Naive thymus-derived CD4-positive, alpha-beta T cell (primary cell): Measurements from ENCODE around the gene LYPD6. TPM values are rescaled to one million over a fixed set of nuclear protein-coding genes. Genes with fewer than 3 reads are reported as not detected.
A peak's percentile ranks its signal among the peaks of the same experiment; 100 is the strongest.

Source experiments
- ATAC-seq: fragments of 150-1000 bp; cut with Tn5 transposase; 2 replicates; pipeline ENCODE4 v1.10.0; 2021; ENCODE audit warnings: mild to moderate bottlenecking, moderate library complexity
- CTCF ChIA-PET: fragments of 350-600 bp; sonication (Branson Sonifier 250); formaldehyde crosslinking; loops from one replicate; lab custom pipeline; 2021; ENCODE audit warnings: antibody characterized with exemption; lab: Charles Lee
- POLR2A ChIA-PET: fragments of 350-600 bp; sonication (Branson Sonifier 250); formaldehyde crosslinking; loops from one replicate; lab custom pipeline; 2021; ENCODE audit warnings: antibody characterized with exemption, inconsistent platforms; lab: Charles Lee
- DNase-seq, 9 donors: peaks; one replicate each; pipeline versions ENCODE4 v3.0.0 to v3.0.0-alpha.2; 2020 to 2022; ENCODE audit warnings: mixed read lengths in 1 of 9
- H3K27ac ChIP-seq: one replicate; pipeline ENCODE4 v1.7.0; 2013; ENCODE audit warnings: mild to moderate bottlenecking, low read depth, low read length, moderate library complexity
- H3K27me3 ChIP-seq, 2 donors: one replicate each; pipeline ENCODE4 v1.7.0; 2013; ENCODE audit warnings: low read length in 2 of 2, mild to moderate bottlenecking in 2 of 2, moderate library complexity in 2 of 2; ENCODE audit not compliant: control insufficient read depth in 2 of 2, insufficient read depth in 2 of 2
- H3K36me3 ChIP-seq, 3 experiments: 1 replicate in 2 of 3; 2 replicates in 1 of 3; pipeline ENCODE4 v1.7.0; 2013; ENCODE audit warnings: low read length in 3 of 3, mild to moderate bottlenecking in 3 of 3, moderate library complexity in 1 of 3; ENCODE audit not compliant: insufficient read depth in 3 of 3, control insufficient read depth in 2 of 3
- H3K4me1 ChIP-seq, 2 donors: one replicate each; pipeline ENCODE4 v1.7.0; 2013; ENCODE audit warnings: low read length in 2 of 2, mild to moderate bottlenecking in 2 of 2, moderate library complexity in 1 of 2; ENCODE audit not compliant: control insufficient read depth in 2 of 2, insufficient read depth in 2 of 2
- H3K4me3 ChIP-seq: 2 replicates; pipeline ENCODE4 v1.7.0; 2013; ENCODE audit warnings: mild to moderate bottlenecking, low read length
- H3K9me3 ChIP-seq, 3 experiments: 1 replicate in 2 of 3; 2 replicates in 1 of 3; pipeline ENCODE4 v1.7.0; 2013; ENCODE audit warnings: low read length in 3 of 3; ENCODE audit not compliant: control insufficient read depth in 2 of 3
- H3K27ac Mint-ChIP-seq, 9 donors: one replicate each; pipeline ENCODE4 v1.8.0; 2020 to 2022; ENCODE audit warnings: mixed read lengths in 9 of 9, mild to moderate bottlenecking in 8 of 9, moderate library complexity in 5 of 9, inconsistent platforms in 2 of 9
- H3K27me3 Mint-ChIP-seq, 5 donors: one replicate each; pipeline ENCODE4 v1.8.0; 2021 to 2022; ENCODE audit warnings: mixed read lengths in 5 of 5, mild to moderate bottlenecking in 1 of 5
- H3K36me3 Mint-ChIP-seq, 5 donors: one replicate each; pipeline ENCODE4 v1.8.0; 2020 to 2022; ENCODE audit warnings: mixed read lengths in 5 of 5, mild to moderate bottlenecking in 3 of 5, inconsistent platforms in 1 of 5
- H3K4me1 Mint-ChIP-seq, 7 donors: one replicate each; pipeline ENCODE4 v1.8.0; 2020 to 2022; ENCODE audit warnings: mixed read lengths in 7 of 7, mild to moderate bottlenecking in 3 of 7, inconsistent platforms in 1 of 7
- H3K4me3 Mint-ChIP-seq, 10 donors: one replicate each; pipeline ENCODE4 v1.8.0; 2020 to 2022; ENCODE audit warnings: mild to moderate bottlenecking in 10 of 10, mixed read lengths in 10 of 10, moderate library complexity in 6 of 10, inconsistent platforms in 2 of 10
- H3K9me3 Mint-ChIP-seq, 11 donors: one replicate each; pipeline ENCODE4 v1.8.0; 2020 to 2022; ENCODE audit warnings: mixed read lengths in 11 of 11, mild to moderate bottlenecking in 4 of 11, inconsistent platforms in 1 of 11, moderate library complexity in 1 of 11
- intact Hi-C, 2 donors: fragments of 100-400 bp; cut with micrococcal nuclease; formaldehyde crosslinking; loops; one replicate each; pipeline ENCODE4 v1.15.1; 2023
- polyA plus RNA-seq, 2 donors: library from polyadenylated mRNA; unstranded; fragments of 300-500 nt; fragmentation: Illumina TruSeq; gene quantifications; one replicate each; pipeline ENCODE4 v1.2.3, GENCODE V29; 2021
- total RNA-seq, 6 experiments: library from RNA in 5 of 6; stranded (reverse) in 5 of 6; gene quantifications; 1 replicate in 5 of 6; 2 replicates in 1 of 6; pipeline ENCODE4 v1.2.3 and lab custom pipeline; 2021 to 2026

Gene LYPD6
- total and polyA plus RNA-seq, 7 experiments from 2014 or later = not detected

GRCh38 chr2:149329068-149329467 lies 1.3 kb upstream of the LYPD6 start:
- Mint-ChIP-seq H3K4me1 (peaks cover 0 to 10% (median 5%) of the 10 kb centered on the region in 7 donors), H3K27me3 (peaks cover 46 to 66% (median 55%) of the 10 kb centered on the region in 5 donors), H3K9me3 (peaks cover 0 to 11% (median 4%) of the 10 kb centered on the region in 11 donors), H3K27ac (no peak overlapping the region), H3K36me3 (peaks cover 0 to 4% (median 0%) of the 10 kb centered on the region in 5 donors), H3K4me3 (peak overlapping the region in 4 of 10 donors; percentile 13 to 69 (median 35))
- H3K36me3 ChIP-seq = no peaks in the 10 kb centered on the region
- no peak overlapping the region for H3K27ac ChIP-seq
- intact Hi-C loops = no loop called here
- ChIA-PET CTCF (no interaction called here), POLR2A (no interaction called here)
- no peaks in the 10 kb centered on the region for H3K9me3 ChIP-seq
- H3K27me3 ChIP-seq = peaks cover 0 to 11% of the 10 kb centered on the region in 2 donors
- no peaks in the 10 kb centered on the region for H3K4me1 ChIP-seq
- H3K4me3 ChIP-seq = no peak overlapping the region
- no peak for DNase-seq
- no peak for ATAC-seq

- Mint-ChIP-seq H3K36me3 (peaks cover 0 to 4% (median 0%) of the 10 kb centered on the region in 5 donors), H3K4me1 (peaks cover 0 to 10% (median 5%) of the 10 kb centered on the region in 7 donors), H3K27me3 (peaks cover 51 to 72% (median 60%) of the 10 kb centered on the region in 5 donors), H3K27ac (no peak overlapping the region), H3K4me3 (peak overlapping the region in 4 of 10 donors; percentile 40 to 69 (median 50)), H3K9me3 (peaks cover 0 to 12% (median 4%) of the 10 kb centered on the region in 11 donors)
- no peak for DNase-seq
- H3K36me3 ChIP-seq = no peaks in the 10 kb centered on the region
- no peaks in the 10 kb centered on the region for H3K9me3 ChIP-seq
- H3K4me1 ChIP-seq = no peaks in the 10 kb centered on the region
- intact Hi-C loops = no loop called here
- ChIA-PET POLR2A (no interaction called here), CTCF (no interaction called here)
- H3K4me3 ChIP-seq = no peak overlapping the region
- H3K27ac ChIP-seq = no peak overlapping the region
- ATAC-seq = no peak
- H3K27me3 ChIP-seq = peaks cover 0 to 11% of the 10 kb centered on the region in 2 donors
Observed at GRCh38 chr2:149329489-149330126, 779 bp upstream of the LYPD6 start.

GRCh38 chr2:149331023-149331400 lies 625 bp downstream of the LYPD6 start:
- Mint-ChIP-seq H3K4me1 (peaks cover 0 to 10% (median 5%) of the 10 kb centered on the region in 7 donors), H3K36me3 (peaks cover 0 to 4% (median 0%) of the 10 kb centered on the region in 5 donors), H3K27ac (no peak overlapping the region), H3K4me3 (peak overlapping the region in 2 of 10 donors; percentile 7 to 66), H3K27me3 (peaks cover 50 to 77% (median 60%) of the 10 kb centered on the region in 5 donors), H3K9me3 (peaks cover 0 to 12% (median 2%) of the 10 kb centered on the region in 11 donors)
- Histone ChIP-seq H3K9me3 (no peaks in the 10 kb centered on the region), H3K27ac (no peak overlapping the region), H3K4me3 (no peak overlapping the region), H3K36me3 (no peaks in the 10 kb centered on the region), H3K4me1 (no peaks in the 10 kb centered on the region), H3K27me3 (peaks cover 0 to 11% of the 10 kb centered on the region in 2 donors)
- POLR2A ChIA-PET = no interaction called here
- DNase-seq (no peak), ATAC-seq (no peak)
- CTCF ChIA-PET = no interaction called here
- intact Hi-C loops = no loop called here

GRCh38 chr2:149332364-149332763 lies 2.0 kb downstream of the LYPD6 start:
- no peaks in the 10 kb centered on the region for H3K9me3 ChIP-seq
- H3K27me3 ChIP-seq = peaks cover 0 to 11% of the 10 kb centered on the region in 2 donors
- Mint-ChIP-seq H3K4me3 (no peak overlapping the region), H3K4me1 (peaks cover 0 to 10% (median 5%) of the 10 kb centered on the region in 7 donors), H3K27me3 (peaks cover 46 to 72% (median 56%) of the 10 kb centered on the region in 5 donors), H3K36me3 (peaks cover 0 to 4% (median 0%) of the 10 kb centered on the region in 5 donors), H3K9me3 (peaks cover 0 to 19% (median 4%) of the 10 kb centered on the region in 11 donors), H3K27ac (no peak overlapping the region)
- POLR2A ChIA-PET = no interaction called here
- no peak overlapping the region for H3K27ac ChIP-seq
- CTCF ChIA-PET = no interaction called here
- H3K36me3 ChIP-seq = no peaks in the 10 kb centered on the region
- no peak for DNase-seq
- no peaks in the 10 kb centered on the region for H3K4me1 ChIP-seq
- intact Hi-C loops = no loop called here
- no peak for ATAC-seq
- H3K4me3 ChIP-seq = no peak overlapping the region

- H3K4me3 Mint-ChIP-seq = no peak overlapping the region
- H3K9me3 ChIP-seq = no peaks in the 10 kb centered on the region
- H3K27me3 Mint-ChIP-seq = peaks cover 35 to 61% (median 45%) of the 10 kb centered on the region in 5 donors
- H3K36me3 Mint-ChIP-seq = peaks cover 0 to 4% (median 0%) of the 10 kb centered on the region in 5 donors
- H3K27me3 ChIP-seq = peaks cover 0 to 5% of the 10 kb centered on the region in 2 donors
- H3K27ac Mint-ChIP-seq = no peak overlapping the region
- H3K36me3 ChIP-seq = no peaks in the 10 kb centered on the region
- no peak overlapping the region for H3K27ac ChIP-seq
- CTCF ChIA-PET = no interaction called here
- ATAC-seq (no peak), DNase-seq (no peak)
- no peaks in the 10 kb centered on the region for H3K4me1 ChIP-seq
- intact Hi-C loops = no loop called here
- POLR2A ChIA-PET = no interaction called here
- peaks cover 0 to 22% (median 4%) of the 10 kb centered on the region in 11 donors for H3K9me3 Mint-ChIP-seq
- H3K4me1 Mint-ChIP-seq = peaks cover 0 to 10% (median 5%) of the 10 kb centered on the region in 7 donors
- no peak overlapping the region for H3K4me3 ChIP-seq
Observed at GRCh38 chr2:149333636-149334035, 3.2 kb downstream of the LYPD6 start.

GRCh38 chr2:149334156-149334555 lies 3.8 kb downstream of the LYPD6 start:
- Mint-ChIP-seq H3K36me3 (peaks cover 0 to 4% (median 0%) of the 10 kb centered on the region in 5 donors), H3K4me3 (no peak overlapping the region), H3K9me3 (peaks cover 0 to 27% (median 4%) of the 10 kb centered on the region in 11 donors), H3K4me1 (peaks cover 0 to 7% (median 3%) of the 10 kb centered on the region in 7 donors), H3K27me3 (peaks cover 31 to 61% (median 40%) of the 10 kb centered on the region in 5 donors), H3K27ac (no peak overlapping the region)
- Histone ChIP-seq H3K4me1 (no peaks in the 10 kb centered on the region), H3K4me3 (no peak overlapping the region), H3K27me3 (peaks cover 0 to 5% of the 10 kb centered on the region in 2 donors), H3K27ac (no peak overlapping the region), H3K36me3 (no peaks in the 10 kb centered on the region), H3K9me3 (no peaks in the 10 kb centered on the region)
- intact Hi-C loops = no loop called here
- DNase-seq (no peak), ATAC-seq (no peak)
- ChIA-PET POLR2A (no interaction called here), CTCF (no interaction called here)

GRCh38 chr2:149339324-149339723 lies 8.9 kb downstream of the LYPD6 start:
- Histone ChIP-seq H3K4me1 (no peaks in the 10 kb centered on the region), H3K4me3 (no peak overlapping the region), H3K27me3 (no peaks in the 10 kb centered on the region), H3K9me3 (no peaks in the 10 kb centered on the region), H3K36me3 (no peaks in the 10 kb centered on the region), H3K27ac (no peak overlapping the region)
- CTCF ChIA-PET = no interaction called here
- POLR2A ChIA-PET = no interaction called here
- Mint-ChIP-seq H3K27me3 (peaks cover 3 to 24% (median 8%) of the 10 kb centered on the region in 5 donors), H3K4me3 (no peak overlapping the region), H3K4me1 (no peaks in the 10 kb centered on the region), H3K36me3 (no peaks in the 10 kb centered on the region), H3K27ac (no peak overlapping the region), H3K9me3 (peaks cover 0 to 20% (median 4%) of the 10 kb centered on the region in 11 donors)
- DNase-seq = no peak
- intact Hi-C loops = no loop called here
- no peak for ATAC-seq
